ENCODE results near the gene EIF2AK3.

DNA sequence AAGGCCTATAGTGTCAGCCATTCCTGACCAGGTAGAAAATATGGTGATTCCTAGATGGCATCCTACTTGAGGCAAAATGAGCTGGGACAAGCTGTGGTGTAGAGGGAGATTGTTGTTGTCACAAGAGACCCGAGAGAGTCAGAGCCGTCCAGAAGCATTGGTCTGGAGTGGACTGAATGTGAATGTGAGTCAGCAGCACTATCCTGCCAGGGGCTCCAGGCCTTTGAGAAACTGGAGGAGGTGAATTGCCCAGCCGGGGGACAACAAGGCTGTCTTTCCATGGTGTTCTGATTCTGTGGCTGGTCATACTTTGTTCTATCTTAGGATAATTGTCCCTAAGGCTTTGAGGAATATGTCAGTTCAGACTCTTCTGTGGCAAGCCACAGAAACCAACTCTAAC is 29.4 kb upstream of the EIF2AK3 start:
- TF ChIP-seq, protein P1, sequence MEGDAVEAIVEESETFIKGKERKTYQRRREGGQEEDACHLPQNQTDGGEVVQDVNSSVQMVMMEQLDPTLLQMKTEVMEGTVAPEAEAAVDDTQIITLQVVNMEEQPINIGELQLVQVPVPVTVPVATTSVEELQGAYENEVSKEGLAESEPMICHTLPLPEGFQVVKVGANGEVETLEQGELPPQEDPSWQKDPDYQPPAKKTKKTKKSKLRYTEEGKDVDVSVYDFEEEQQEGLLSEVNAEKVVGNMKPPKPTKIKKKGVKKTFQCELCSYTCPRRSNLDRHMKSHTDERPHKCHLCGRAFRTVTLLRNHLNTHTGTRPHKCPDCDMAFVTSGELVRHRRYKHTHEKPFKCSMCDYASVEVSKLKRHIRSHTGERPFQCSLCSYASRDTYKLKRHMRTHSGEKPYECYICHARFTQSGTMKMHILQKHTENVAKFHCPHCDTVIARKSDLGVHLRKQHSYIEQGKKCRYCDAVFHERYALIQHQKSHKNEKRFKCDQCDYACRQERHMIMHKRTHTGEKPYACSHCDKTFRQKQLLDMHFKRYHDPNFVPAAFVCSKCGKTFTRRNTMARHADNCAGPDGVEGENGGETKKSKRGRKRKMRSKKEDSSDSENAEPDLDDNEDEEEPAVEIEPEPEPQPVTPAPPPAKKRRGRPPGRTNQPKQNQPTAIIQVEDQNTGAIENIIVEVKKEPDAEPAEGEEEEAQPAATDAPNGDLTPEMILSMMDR (conservative IDR thresholded peaks at IDR 0.05; ENCODE audit: low read length), result no peak
- TF ChIP-seq EZH2phosphoT487 (IDR thresholded peaks at IDR 0.05; ENCODE audit: borderline replicate concordance), result no peak

Data from Loucy (cell line).